IPS DF 19.7 (cell line): ENCODE measurements around the gene HABP2.

Experiments used
- DNase-seq: peaks from one replicate; pipeline ENCODE4 v3.0.0-alpha.2; 2013; ENCODE audit warnings: low read depth, low spot score

HABP2 gene

DNA sequence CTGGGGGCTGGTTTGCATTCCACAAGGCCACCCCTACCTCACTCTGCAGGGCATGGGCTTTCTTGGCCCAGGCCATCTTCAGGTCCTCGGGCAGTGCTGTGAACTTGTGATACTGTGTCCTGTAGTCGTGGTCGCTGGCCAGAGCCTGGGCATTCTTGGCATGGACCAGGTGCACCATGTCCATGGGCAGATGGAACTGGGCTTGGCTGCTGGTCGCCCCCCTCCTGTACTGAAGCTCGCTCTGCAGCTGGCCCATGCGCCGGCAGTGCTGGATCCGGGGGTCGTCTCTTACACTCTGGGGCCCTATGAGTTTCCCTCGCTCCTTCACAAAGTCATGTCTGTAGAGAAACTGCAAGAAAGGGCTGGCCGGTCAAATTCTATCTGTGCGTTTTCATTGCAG, 51.7 kb downstream of the HABP2 start:
- no peak for DNase-seq

DNA sequence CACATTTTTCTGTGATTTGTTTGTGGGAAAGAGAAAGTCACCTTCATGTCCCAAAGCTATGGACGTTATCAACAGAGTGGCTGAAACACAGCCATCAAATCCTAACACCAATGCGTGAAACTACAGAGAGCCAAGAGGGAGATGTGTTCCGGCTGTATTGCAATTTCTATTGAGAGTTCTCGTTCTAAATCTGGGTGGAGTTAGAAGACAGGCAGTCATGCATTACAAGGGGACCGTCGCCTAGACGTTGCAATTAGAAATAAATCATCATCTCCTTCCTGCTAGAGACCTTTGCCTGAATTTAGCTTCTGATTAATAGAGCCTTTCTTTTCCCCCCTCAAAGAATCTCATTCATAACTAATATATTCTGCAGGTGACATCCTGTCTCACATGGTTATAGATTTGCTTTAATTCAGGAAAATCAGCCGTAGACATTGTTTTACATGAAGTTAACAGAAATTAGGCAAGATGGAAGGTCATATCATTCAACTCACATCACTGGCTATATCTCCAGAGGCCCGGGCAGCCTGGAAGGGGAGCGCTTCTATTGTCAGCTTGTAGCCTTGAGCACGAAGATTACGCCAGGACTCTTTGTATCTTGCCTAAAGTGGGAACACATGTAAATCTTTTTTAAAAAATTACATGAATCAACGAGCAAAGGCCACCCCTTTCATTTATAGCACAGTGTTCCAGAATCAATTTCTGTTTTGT, 52.6 kb downstream of the HABP2 start:
- DNase-seq, result no peak

GRCh38 chr10:113609704-113610108, 56.9 kb downstream of the HABP2 start:
- DNase-seq, result no peak

- no peak for DNase-seq
Measured at GRCh38 chr10:113610631-113611601, 58.1 kb downstream of the HABP2 start.

- no peak for DNase-seq
Measured at GRCh38 chr10:113612154-113612553, 59.3 kb downstream of the HABP2 start.

DNA sequence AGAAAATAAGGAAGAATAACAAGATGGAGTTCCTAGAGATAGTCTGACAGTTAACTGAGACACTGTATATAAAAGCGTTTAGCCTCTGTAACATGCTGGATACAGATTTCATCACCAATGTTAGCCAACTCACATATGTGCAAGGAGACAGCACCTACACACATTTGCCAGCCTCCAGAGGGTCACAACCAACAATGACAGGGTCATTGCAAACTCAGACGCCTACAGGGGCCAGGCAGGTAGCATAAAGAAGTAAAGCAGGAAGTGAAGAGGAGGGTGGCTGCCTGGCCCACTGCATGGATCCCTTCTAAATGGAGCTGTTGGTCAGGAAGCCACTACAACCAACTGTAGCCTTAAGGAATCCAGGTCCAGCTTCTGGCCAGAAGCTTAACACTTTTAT, 60.6 kb downstream of the HABP2 start:
- no peak for DNase-seq

DNA sequence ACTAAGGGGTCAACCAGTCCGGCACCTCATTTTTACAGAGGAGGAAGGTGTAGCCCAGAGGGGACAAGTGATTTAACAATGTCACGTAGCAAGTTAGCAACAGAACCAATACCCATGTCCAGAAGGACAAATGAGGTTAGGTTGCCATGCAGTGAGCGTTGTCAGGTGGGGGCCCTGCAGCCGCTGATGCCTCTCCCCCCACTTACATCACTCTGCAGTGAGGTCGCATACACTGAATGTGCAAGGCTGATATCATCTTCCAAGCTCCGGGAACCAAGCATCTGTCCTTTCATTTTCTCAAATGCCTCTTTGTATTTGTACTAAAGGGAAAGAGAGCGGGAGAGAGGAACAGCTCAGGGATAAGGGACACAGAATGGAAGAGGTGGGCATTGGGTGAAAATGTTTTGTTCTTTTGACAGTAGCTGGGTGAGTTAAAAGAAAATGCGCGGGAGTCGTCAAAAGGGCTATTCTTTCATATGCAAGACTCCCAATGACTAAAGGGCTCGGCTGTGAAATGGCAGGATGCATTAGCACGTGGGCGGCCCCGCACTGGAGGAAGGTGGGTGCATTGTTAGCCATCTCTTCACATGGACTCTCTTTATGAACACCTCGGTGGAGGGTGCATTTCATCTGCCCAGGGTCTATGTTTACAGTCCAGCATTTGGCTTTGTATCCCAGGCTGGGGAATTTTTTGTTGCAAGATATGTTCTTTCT, 61.3 kb downstream of the HABP2 start:
- no peak for DNase-seq

- no peak for DNase-seq
Measured at GRCh38 chr10:113616244-113617074, 63.6 kb downstream of the HABP2 start.

DNA sequence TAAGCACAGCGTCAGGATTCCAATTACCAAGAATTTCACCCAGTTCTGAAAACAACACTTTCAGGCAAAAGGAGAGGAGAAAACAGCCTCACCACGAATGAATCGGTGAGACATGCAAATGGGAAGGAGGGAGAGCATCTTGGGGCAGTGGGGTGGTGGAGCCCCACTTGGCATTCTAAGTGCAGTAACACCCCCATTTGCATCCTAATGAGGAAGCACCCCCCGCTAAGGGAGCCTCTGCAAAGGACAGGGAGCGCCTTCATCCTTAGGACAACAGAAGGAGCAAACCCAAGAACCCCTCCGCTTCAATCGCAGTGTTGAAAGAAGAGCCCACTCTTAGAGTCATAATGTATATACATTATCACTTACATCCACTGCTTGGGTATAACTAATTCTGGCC, 64.2 kb downstream of the HABP2 start:
- no peak for DNase-seq

- DNase-seq, result no peak
Measured at GRCh38 chr10:113618338-113618737, 65.5 kb downstream of the HABP2 start.

DNA sequence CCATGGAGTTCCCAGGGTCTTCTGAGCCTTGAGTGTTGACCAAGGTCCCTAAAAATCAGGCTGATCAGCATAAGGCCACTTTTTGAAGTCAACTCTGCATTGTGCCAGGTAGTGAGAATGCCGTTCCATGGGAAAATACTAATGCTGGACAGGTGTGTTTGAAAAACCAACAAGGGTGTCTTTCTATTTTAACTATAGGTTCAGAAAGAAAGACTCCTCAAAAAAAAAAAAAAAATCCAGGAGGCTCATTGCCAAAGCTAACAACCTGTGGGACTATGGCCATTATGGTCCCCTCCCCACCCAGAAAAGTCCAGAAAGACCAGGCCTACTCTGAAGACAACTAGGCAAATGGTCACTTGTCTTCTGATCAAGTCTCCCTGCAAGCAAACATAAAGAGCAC, 66.5 kb downstream of the HABP2 start:
- DNase-seq, result no peak

DNA sequence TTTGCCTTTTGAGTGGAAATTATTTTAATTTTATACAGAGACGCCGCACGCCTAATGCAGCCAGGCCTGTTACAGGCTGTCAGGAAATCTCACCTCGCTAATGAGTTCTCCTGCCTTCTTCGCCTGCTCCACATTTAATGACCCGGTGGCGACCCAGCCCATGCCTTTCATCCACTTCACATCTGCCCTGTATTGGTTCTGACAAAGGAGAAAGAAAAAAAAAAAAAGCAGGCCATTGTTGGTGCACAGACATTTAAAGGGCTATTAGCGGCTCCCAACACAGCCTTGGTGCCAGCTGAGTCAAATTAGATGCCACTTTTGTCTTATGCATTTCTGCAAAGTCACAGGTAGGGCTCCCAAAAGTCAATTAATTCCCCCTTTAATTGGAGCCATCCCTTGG, 67.7 kb downstream of the HABP2 start:
- DNase-seq, result no peak

GRCh38 chr10:113620936-113621335, 68.1 kb downstream of the HABP2 start:
- no peak for DNase-seq

DNA sequence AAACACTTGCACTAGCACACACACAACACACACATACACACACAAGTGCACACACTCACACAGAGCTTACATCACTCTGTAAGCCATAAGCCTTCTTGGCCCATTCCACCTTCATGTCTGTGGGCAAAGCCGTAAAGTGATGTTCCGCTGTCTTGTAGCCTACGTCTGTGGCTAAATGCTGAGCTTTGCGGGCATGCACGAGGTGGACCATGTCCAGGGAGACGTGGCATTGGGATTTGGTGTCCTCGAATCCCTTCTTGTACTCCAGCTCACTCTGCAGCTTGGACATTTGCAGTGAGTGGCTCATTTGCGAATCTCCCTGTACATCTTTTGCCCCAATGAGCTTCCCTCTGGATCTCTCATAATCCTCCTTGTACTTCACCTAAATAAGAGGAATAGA, 68.9 kb downstream of the HABP2 start:
- no peak for DNase-seq

- no peak for DNase-seq
Measured at GRCh38 chr10:113622831-113623230, 70.0 kb downstream of the HABP2 start.

GRCh38 chr10:113625461-113626186, 72.8 kb downstream of the HABP2 start:
- no peak for DNase-seq

DNA sequence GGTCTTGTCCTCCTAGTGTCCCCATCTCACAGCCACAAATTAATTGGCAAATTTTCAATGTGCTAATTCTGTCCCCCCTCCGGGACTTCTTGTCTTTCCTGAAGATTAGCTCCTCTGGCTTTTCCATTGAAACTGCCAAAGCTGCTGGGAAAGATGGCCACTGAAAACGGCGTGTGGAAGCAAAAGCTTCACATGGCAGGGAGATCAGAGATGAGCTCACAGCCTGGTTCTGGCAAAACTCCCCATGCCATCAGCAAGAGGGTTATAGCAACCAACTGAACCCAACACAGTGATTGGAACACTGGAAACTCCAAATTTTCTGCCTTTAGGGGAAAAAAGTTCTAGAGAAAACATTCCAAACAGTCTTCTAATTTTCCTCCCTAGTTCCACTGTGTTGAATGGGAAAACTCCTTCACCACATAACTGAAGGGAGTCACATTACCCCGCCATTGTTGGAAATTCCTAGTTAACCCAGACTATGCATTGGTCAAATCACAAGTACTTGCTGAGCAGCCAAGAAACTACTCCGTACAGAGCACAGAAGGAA, 74.0 kb downstream of the HABP2 start:
- DNase-seq, result no peak

DNA sequence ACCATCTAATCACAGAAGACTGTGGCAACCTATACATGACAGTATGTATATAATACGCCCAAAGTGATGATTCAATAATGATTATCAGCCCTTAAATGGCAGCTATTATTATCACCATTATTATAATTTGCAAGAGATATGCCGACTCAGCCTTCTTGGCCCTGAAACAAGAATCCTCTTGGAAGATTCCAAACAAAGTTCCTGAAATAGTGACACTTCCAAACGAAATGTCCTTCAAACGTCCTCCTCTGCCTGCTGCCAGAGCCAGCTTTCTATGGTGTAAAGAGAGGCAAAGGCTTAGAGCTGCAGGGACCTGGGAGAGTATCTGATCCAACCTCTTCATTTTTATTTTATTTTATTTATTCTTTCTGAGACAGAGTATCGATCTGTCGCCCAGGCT, 75.0 kb downstream of the HABP2 start:
- no peak for DNase-seq

GRCh38 chr10:113628607-113629153, 75.8 kb downstream of the HABP2 start:
- DNase-seq, result no peak

DNA sequence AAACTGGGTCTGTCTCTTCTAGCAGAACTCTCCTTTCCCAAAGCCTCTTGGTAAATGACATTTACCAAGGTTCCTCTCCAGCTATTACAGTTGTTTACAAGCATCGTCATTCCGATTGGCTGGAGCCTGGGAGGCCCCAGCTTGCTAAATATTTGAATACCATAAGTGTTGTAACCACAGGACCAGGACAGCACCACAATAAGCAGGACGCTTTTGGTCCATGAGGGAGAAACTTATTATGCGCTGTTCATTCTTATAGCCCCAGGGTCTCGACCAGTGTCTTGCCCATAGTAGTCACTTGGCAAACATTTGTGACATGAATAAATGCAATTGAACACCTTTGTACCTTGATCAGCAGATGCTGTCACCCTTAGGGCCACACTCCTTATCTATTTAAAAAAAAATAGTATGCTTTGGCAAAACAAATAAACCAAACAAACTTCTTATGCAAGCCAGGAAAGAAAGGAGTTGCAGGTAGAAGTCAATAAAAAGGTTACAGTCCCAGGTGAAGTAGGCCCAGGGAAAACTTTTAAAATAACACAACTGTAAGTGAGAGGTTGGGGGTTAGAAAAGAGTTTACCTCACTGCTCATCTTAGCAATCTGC, 78.2 kb downstream of the HABP2 start:
- DNase-seq, result no peak
